IMR-90 (cell line): ENCODE results near the gene SH2D1B. TPM values are rescaled to one million over a fixed set of nuclear protein-coding genes. Genes with fewer than 3 reads are reported as not detected.

Experiments used
- ATAC-seq: fragments of 200-7000 bp; cut with Tn5 transposase; 2 replicates; pipeline ENCODE4 v1.9.1; 2020; ENCODE audit warnings: low read depth, mild to moderate bottlenecking, moderate library complexity
- BruUV-seq: library from RNA; stranded (reverse); fragments of 400-500 nt; replicated peaks from 2 replicates; lab custom pipeline; 2021; lab: Mats Ljungman, UMichigan
- CTCF ChIA-PET: fragments of 300-600 bp; formaldehyde crosslinking; extraction: SDS; loops from one replicate; lab custom pipeline; 2021; ENCODE audit warnings: antibody characterized with exemption; lab: Yijun Ruan, JAX
- POLR2A ChIA-PET: fragments of 300-600 bp; sonication (Branson Sonifier 250); formaldehyde crosslinking; loops from one replicate; lab custom pipeline; 2022; ENCODE audit warnings: antibody characterized with exemption; ENCODE audit not compliant: unreplicated experiment; lab: Charles Lee
- DNase-seq: peaks from one replicate; pipeline ENCODE4 v3.0.0; 2013
- H2AFZ ChIP-seq: replicated peaks from 2 replicates; pipeline ENCODE3; 2013; ENCODE audit warnings: low read length, mild to moderate bottlenecking; ENCODE audit not compliant: poor library complexity
- H2AK5ac ChIP-seq: 2 replicates; pipeline ENCODE4 v1.6.1; 2013; ENCODE audit warnings: low read depth, low read length, inconsistent platforms
- H2AK9ac ChIP-seq: replicated peaks from 2 replicates; pipeline ENCODE3; 2013; ENCODE audit warnings: mild to moderate bottlenecking, low read depth, low read length, moderate library complexity; ENCODE audit not compliant: poor library complexity
- H2BK120ac ChIP-seq: 2 replicates; pipeline ENCODE4 v1.6.1; 2013; ENCODE audit warnings: low read depth, low read length, inconsistent platforms
- H2BK15ac ChIP-seq: 3 replicates; pipeline ENCODE4 v1.6.1; 2013; ENCODE audit warnings: low read depth, low read length, inconsistent platforms
- H2BK20ac ChIP-seq: 2 replicates; pipeline ENCODE4 v1.6.1; 2013; ENCODE audit warnings: low read depth, mild to moderate bottlenecking, inconsistent platforms, low read length, moderate library complexity
- H2BK5ac ChIP-seq: 2 replicates; pipeline ENCODE4 v1.6.1; 2013; ENCODE audit warnings: mild to moderate bottlenecking, low read depth, low read length, inconsistent platforms; ENCODE audit not compliant: poor library complexity, severe bottlenecking
- H3K14ac ChIP-seq: replicated peaks from 2 replicates; pipeline ENCODE4 v1.6.1; 2013; ENCODE audit warnings: low read depth, low read length, inconsistent platforms
- H3K18ac ChIP-seq: 2 replicates; pipeline ENCODE4 v1.6.1; 2013; ENCODE audit warnings: low read depth, low read length, control low read depth
- H3K23ac ChIP-seq: 2 replicates; pipeline ENCODE4 v1.6.1; 2013; ENCODE audit warnings: low read depth, low read length, inconsistent platforms
- H3K27ac ChIP-seq: 2 replicates; pipeline ENCODE4 v1.5.1; 2013; ENCODE audit warnings: mild to moderate bottlenecking, control low read depth, low read length; ENCODE audit not compliant: insufficient read depth
- H3K27me3 ChIP-seq: 2 replicates; pipeline ENCODE4 v1.6.1; 2013; ENCODE audit warnings: low read length; ENCODE audit not compliant: control insufficient read depth, insufficient read depth
- H3K36me3 ChIP-seq: 2 replicates; pipeline ENCODE4 v1.6.1; 2013; ENCODE audit warnings: low read length, mixed read lengths; ENCODE audit not compliant: control insufficient read depth, insufficient read depth
- H3K4ac ChIP-seq: 2 replicates; pipeline ENCODE4 v1.6.1; 2013; ENCODE audit warnings: low read depth, low read length, inconsistent platforms
- H3K4me1 ChIP-seq: 2 replicates; pipeline ENCODE4 v1.6.1; 2013; ENCODE audit warnings: low read length, mixed read lengths; ENCODE audit not compliant: control insufficient read depth, insufficient read depth
- H3K4me2 ChIP-seq: 2 replicates; pipeline ENCODE4 v1.6.1; 2013; ENCODE audit warnings: low read depth, mild to moderate bottlenecking, control low read depth, low read length, moderate library complexity
- H3K4me3 ChIP-seq: 2 replicates; pipeline ENCODE4 v1.5.1; 2013; ENCODE audit warnings: low read depth, mild to moderate bottlenecking, control low read depth, low read length, moderate library complexity; ENCODE audit not compliant: insufficient read depth
- H3K56ac ChIP-seq: 2 replicates; pipeline ENCODE4 v1.6.1; 2013; ENCODE audit warnings: low read length, inconsistent platforms; ENCODE audit not compliant: insufficient read depth; ENCODE audit errors: extremely low read depth
- H3K79me1 ChIP-seq, 2 experiments: 2 replicates each; pipeline ENCODE4 v1.6.1; 2013; ENCODE audit warnings: low read length in 2 of 2, inconsistent platforms in 1 of 2, low read depth in 1 of 2
- H3K9ac ChIP-seq: 2 replicates; pipeline ENCODE4 v1.6.1; 2013; ENCODE audit warnings: low read depth, low read length, control low read depth
- H3K9me1 ChIP-seq: 2 replicates; pipeline ENCODE4 v1.6.1; 2013; ENCODE audit warnings: low read length, inconsistent platforms; ENCODE audit not compliant: insufficient read depth
- H3K9me3 ChIP-seq: 2 replicates; pipeline ENCODE4 v1.6.1; 2013; ENCODE audit warnings: low read length; ENCODE audit not compliant: control insufficient read depth, insufficient read depth
- H4K20me1 ChIP-seq: 2 replicates; pipeline ENCODE4 v1.6.1; 2013; ENCODE audit warnings: low read length, inconsistent platforms; ENCODE audit not compliant: insufficient read depth
- H4K5ac ChIP-seq: 2 replicates; pipeline ENCODE4 v1.6.1; 2013; ENCODE audit warnings: mild to moderate bottlenecking, low read depth, low read length, control low read depth
- H4K8ac ChIP-seq, 2 experiments: 2 replicates each; pipeline ENCODE4 v1.6.1; 2013; ENCODE audit warnings: low read depth in 2 of 2, low read length in 2 of 2, control low read depth in 1 of 2, inconsistent platforms in 1 of 2
- H4K91ac ChIP-seq: 2 replicates; pipeline ENCODE4 v1.6.1; 2013; ENCODE audit warnings: low read depth, low read length, inconsistent platforms; ENCODE audit not compliant: insufficient read depth
- BHLHE40 ChIP-seq: fragments of 150-350 bp; IDR thresholded peaks from 2 replicates; pipeline ENCODE4 v1.6.1; 2016; ENCODE audit warnings: mild to moderate bottlenecking, low read depth, low read length
- CEBPB ChIP-seq: IDR thresholded peaks from 2 replicates; pipeline ENCODE4 v1.6.1; 2012; ENCODE audit warnings: low read depth, low read length, improper control_type of control experiment
- CHD1 ChIP-seq: IDR thresholded peaks from 2 replicates; pipeline ENCODE4 v1.6.1; 2012; ENCODE audit warnings: low read depth, low read length, improper control_type of control experiment
- FOS ChIP-seq: fragments of 150-350 bp; IDR thresholded peaks from 2 replicates; pipeline ENCODE4 v1.6.1; 2016; ENCODE audit warnings: low read depth, low read length
- MAFK ChIP-seq: IDR thresholded peaks from 2 replicates; pipeline ENCODE4 v1.6.1; 2012; ENCODE audit warnings: low read depth, low read length, improper control_type of control experiment
- MAZ ChIP-seq: IDR thresholded peaks from 2 replicates; pipeline ENCODE4 v1.6.1; 2012; ENCODE audit warnings: low read depth, mild to moderate bottlenecking, low read length, improper control_type of control experiment, moderate library complexity, borderline replicate concordance
- MXI1 ChIP-seq: IDR thresholded peaks from 2 replicates; pipeline ENCODE4 v1.6.1; 2012; ENCODE audit warnings: low read depth, mild to moderate bottlenecking, low read length, moderate library complexity, borderline replicate concordance
- NFE2L2 ChIP-seq: fragments of 150-350 bp; IDR thresholded peaks from 2 replicates; pipeline ENCODE4 v1.6.1; 2016; ENCODE audit warnings: low read depth, mild to moderate bottlenecking, low read length
- POLR2A ChIP-seq: IDR thresholded peaks from 2 replicates; pipeline ENCODE4 v1.6.1; 2012; ENCODE audit warnings: mild to moderate bottlenecking, low read depth, low read length
- RAD21 ChIP-seq: IDR thresholded peaks from 2 replicates; pipeline ENCODE4 v1.6.1; 2012; ENCODE audit warnings: low read length, improper control_type of control experiment
- RCOR1 ChIP-seq: IDR thresholded peaks from 2 replicates; pipeline ENCODE4 v1.6.1; 2012; ENCODE audit warnings: mild to moderate bottlenecking, low read length, improper control_type of control experiment; ENCODE audit not compliant: insufficient replicate concordance
- RFX5 ChIP-seq: IDR thresholded peaks from 2 replicates; pipeline ENCODE4 v1.8.0; 2012; ENCODE audit warnings: low read depth, mild to moderate bottlenecking, low read length, moderate library complexity
- SMC3 ChIP-seq: fragments of 150-350 bp; IDR thresholded peaks from 2 replicates; pipeline ENCODE4 v1.6.1; 2016; ENCODE audit warnings: low read depth, mild to moderate bottlenecking, antibody characterized with exemption, low read length, moderate library complexity
- WGBS, 2 experiments: methylation state at CpG; one replicate each; pipeline versions ENCODE4 v1.1.5 to v1.1.7; 2013; ENCODE audit warnings: missing lambda C conversion rate in 2 of 2; ENCODE audit not compliant: insufficient read length in 1 of 2; ENCODE audit errors: extremely low coverage in 2 of 2; 5-methylcytosine and 5-hydroxymethylcytosine counted together
- dilution Hi-C: fragments of 300-500 bp; cut with HindIII; formaldehyde crosslinking; loops from one replicate; pipeline ENCODE4 v1.14.3; 2018; ENCODE audit warnings: low sequenced_read_pairs; ENCODE audit not compliant: unreplicated experiment
- in situ Hi-C: fragments of 300-500 bp; cut with MboI; formaldehyde crosslinking; loops from 3 replicates; pipeline ENCODE4 v1.14.3; 2019; ENCODE audit warnings: low sequenced_read_pairs, inconsistent platforms, mixed read lengths
- intact Hi-C: fragments of 100-400 bp; cut with micrococcal nuclease; formaldehyde crosslinking; loops from 2 replicates; pipeline ENCODE4 v1.10.0; 2022
- polyA plus RNA-seq, 3 experiments: library from polyadenylated mRNA; depleted of rRNA; stranded (reverse); fragments of >200 nt; gene quantifications; 2 replicates each; pipeline ENCODE4 v1.2.3, GENCODE V29; 2012; ENCODE audit warnings: low replicate concordance in 1 of 3
- total RNA-seq: library from RNA; depleted of rRNA; stranded (reverse); fragments of >200 nt; gene quantifications from 2 replicates; pipeline ENCODE4 v1.2.3, GENCODE V29; 2012
- TF ChIP-seq, protein P1 (sequence below): conservative IDR thresholded peaks from 2 replicates; pipeline ENCODE4 v1.5.1; 2012; ENCODE audit warnings: mild to moderate bottlenecking, low read depth, low read length, improper control_type of control experiment
- TF ChIP-seq, protein P2 (sequence below): fragments of 150-350 bp; IDR thresholded peaks from 2 replicates; pipeline ENCODE4 v1.6.1; 2017; ENCODE audit warnings: mild to moderate bottlenecking, antibody characterized with exemption, low read length, low read depth
- TF ChIP-seq, protein P3 (sequence below): fragments of 150-350 bp; IDR thresholded peaks from 2 replicates; pipeline ENCODE4 v1.6.1; 2016; ENCODE audit warnings: low read depth, mild to moderate bottlenecking, low read length, moderate library complexity, borderline replicate concordance

Gene SH2D1B
- total and polyA plus RNA-seq, 2 of the 4 experiments (the other 2 are of a cell fraction) = 0.03 to 0.18 TPM

DNA sequence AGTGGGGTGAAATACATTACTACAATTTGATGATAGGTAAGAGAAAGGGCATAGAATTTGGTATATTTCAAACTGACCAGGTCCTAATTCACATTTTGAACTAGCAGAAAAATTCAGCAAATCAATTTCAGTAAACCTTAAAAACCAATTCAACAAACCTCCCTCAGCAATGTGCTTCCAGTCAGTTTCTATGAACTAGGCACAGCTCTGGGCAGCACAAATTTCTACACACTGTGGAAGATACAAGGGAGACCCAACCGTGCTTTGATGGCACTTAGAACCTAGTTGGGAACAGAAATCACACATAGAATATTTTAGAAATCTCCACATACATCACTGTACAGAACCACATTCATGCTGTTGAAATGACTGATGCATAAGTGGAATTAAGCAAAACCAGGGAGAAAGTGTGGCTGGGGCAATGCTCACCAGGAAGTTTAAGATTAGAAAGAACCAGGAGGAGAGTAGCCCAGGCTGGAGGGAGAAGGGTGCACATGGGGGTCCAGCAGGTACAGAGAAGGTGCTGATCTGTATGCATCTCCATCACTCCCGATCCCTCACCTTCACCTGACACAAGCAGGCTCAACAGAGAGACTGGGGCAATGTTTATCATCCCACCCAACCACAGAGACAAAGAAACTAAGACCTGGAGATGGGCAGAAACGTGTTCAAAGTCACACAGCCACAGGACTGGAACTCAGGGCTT, 15.6 kb downstream of the SH2D1B start:
- Histone ChIP-seq H2AK9ac (no peak overlapping the region), H3K4me3 (no peak overlapping the region), H3K79me1 (no peaks in the 10 kb centered on the region), H3K23ac (no peak overlapping the region), H2BK120ac (no peak overlapping the region), H3K4me1 (no peaks in the 10 kb centered on the region), H2BK5ac (no peak overlapping the region), H2BK15ac (no peak overlapping the region), H3K56ac (no peak overlapping the region), H2AFZ (no peak overlapping the region), H4K20me1 (no peaks in the 10 kb centered on the region), H4K91ac (no peak overlapping the region), H3K18ac (no peak overlapping the region), H3K9me1 (no peaks in the 10 kb centered on the region), H3K4me2 (no peak overlapping the region), H3K27me3 (peaks cover 37% of the 10 kb centered on the region), H3K9ac (no peak overlapping the region), H3K14ac (no peak overlapping the region), H2BK20ac (no peak overlapping the region), H2AK5ac (no peak overlapping the region), H4K8ac (no peak overlapping the region), H3K4ac (no peak overlapping the region), H4K5ac (no peak overlapping the region), H3K36me3 (no peaks in the 10 kb centered on the region), H3K27ac (no peak overlapping the region), H3K9me3 (no peaks in the 10 kb centered on the region)
- ATAC-seq (no peak), DNase-seq (no peak)
- ChIA-PET CTCF (interaction anchor here (0.6 kb wide), 1 partner anchor 933 kb away, joined by 3 read pairs; no protein-coding TSS in a partner anchor), POLR2A (no interaction called here)
- dilution Hi-C loops (no loop called here), in situ Hi-C loops (loop anchor here (25.0 kb wide), 1 partner anchor 609 kb away; no protein-coding TSS in a partner anchor), intact Hi-C loops (loop anchor here (10.0 kb wide), 1 partner anchor 602 kb away; no protein-coding TSS in a partner anchor)
- TF ChIP-seq, protein P1, sequence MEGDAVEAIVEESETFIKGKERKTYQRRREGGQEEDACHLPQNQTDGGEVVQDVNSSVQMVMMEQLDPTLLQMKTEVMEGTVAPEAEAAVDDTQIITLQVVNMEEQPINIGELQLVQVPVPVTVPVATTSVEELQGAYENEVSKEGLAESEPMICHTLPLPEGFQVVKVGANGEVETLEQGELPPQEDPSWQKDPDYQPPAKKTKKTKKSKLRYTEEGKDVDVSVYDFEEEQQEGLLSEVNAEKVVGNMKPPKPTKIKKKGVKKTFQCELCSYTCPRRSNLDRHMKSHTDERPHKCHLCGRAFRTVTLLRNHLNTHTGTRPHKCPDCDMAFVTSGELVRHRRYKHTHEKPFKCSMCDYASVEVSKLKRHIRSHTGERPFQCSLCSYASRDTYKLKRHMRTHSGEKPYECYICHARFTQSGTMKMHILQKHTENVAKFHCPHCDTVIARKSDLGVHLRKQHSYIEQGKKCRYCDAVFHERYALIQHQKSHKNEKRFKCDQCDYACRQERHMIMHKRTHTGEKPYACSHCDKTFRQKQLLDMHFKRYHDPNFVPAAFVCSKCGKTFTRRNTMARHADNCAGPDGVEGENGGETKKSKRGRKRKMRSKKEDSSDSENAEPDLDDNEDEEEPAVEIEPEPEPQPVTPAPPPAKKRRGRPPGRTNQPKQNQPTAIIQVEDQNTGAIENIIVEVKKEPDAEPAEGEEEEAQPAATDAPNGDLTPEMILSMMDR = no peak
- TF ChIP-seq, protein P2, sequence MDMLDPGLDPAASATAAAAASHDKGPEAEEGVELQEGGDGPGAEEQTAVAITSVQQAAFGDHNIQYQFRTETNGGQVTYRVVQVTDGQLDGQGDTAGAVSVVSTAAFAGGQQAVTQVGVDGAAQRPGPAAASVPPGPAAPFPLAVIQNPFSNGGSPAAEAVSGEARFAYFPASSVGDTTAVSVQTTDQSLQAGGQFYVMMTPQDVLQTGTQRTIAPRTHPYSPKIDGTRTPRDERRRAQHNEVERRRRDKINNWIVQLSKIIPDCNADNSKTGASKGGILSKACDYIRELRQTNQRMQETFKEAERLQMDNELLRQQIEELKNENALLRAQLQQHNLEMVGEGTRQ = no peak
- TF ChIP-seq RFX5 (no peak), POLR2A (no peak), FOS (no peak), BHLHE40 (no peak), MAZ (no peak), RAD21 (no peak), CHD1 (no peak), NFE2L2 (no peak), MAFK (no peak), RCOR1 (no peak), SMC3 (no peak), MXI1 (no peak), CEBPB (no peak)
- TF ChIP-seq, protein P3, sequence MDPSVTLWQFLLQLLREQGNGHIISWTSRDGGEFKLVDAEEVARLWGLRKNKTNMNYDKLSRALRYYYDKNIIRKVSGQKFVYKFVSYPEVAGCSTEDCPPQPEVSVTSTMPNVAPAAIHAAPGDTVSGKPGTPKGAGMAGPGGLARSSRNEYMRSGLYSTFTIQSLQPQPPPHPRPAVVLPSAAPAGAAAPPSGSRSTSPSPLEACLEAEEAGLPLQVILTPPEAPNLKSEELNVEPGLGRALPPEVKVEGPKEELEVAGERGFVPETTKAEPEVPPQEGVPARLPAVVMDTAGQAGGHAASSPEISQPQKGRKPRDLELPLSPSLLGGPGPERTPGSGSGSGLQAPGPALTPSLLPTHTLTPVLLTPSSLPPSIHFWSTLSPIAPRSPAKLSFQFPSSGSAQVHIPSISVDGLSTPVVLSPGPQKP = no peak
- no CpG with 5 or more reads among the region's 3 CpGs for WGBS, 2 experiments
- BruUV-seq = no TSS peak
